Suprapubic skin (tissue), 4 donors: ENCODE data around the gene MAP1LC3B. TPM values are rescaled to one million over a fixed set of nuclear protein-coding genes. Genes with fewer than 3 reads are reported as not detected.
"Not testable (repeated sequence)": the region's sequence is repeated elsewhere in the genome, so short reads cannot be mapped to it uniquely, and the experiment has no call there.

Experiments
- DNase-seq, 2 donors: peaks; one replicate each; pipeline ENCODE4 v3.0.0-alpha.2; 2019; ENCODE audit warnings: low spot score in 2 of 2
- H3K27ac ChIP-seq: fragments of 200-600 bp; sonication (generic); one replicate; pipeline ENCODE4 v1.5.1; 2019
- H3K27me3 ChIP-seq: fragments of 200-600 bp; sonication (generic); one replicate; pipeline ENCODE4 v1.5.1; 2019
- H3K36me3 ChIP-seq: fragments of 200-600 bp; sonication (generic); one replicate; pipeline ENCODE4 v1.5.1; 2019
- H3K4me1 ChIP-seq: fragments of 200-600 bp; sonication (generic); one replicate; pipeline ENCODE4 v1.5.1; 2019
- H3K4me3 ChIP-seq: fragments of 200-600 bp; sonication (generic); one replicate; pipeline ENCODE4 v1.5.1; 2019; ENCODE audit warnings: mild to moderate bottlenecking
- H3K9me3 ChIP-seq: fragments of 200-600 bp; sonication (generic); one replicate; pipeline ENCODE4 v1.5.1; 2019
- CTCF ChIP-seq, 2 donors: fragments of 200-600 bp in 1 of 2; fragments of 450-650 bp in 1 of 2; sonication (generic) in 1 of 2; IDR thresholded peaks; one replicate each; pipeline ENCODE4 v1.5.1; 2016 to 2019; ENCODE audit warnings: antibody characterized with exemption in 2 of 2, mild to moderate bottlenecking in 1 of 2, moderate library complexity in 1 of 2
- EP300 ChIP-seq: sonication (generic); formaldehyde crosslinking; IDR thresholded peaks from one replicate; pipeline ENCODE4 v1.6.1; 2017; ENCODE audit warnings: antibody characterized with exemption
- POLR2A ChIP-seq, 2 donors: fragments of 450-650 bp; IDR thresholded peaks; one replicate each; pipeline ENCODE4 v1.6.1; 2017; ENCODE audit warnings: antibody characterized with exemption in 2 of 2, mild to moderate bottlenecking in 2 of 2, moderate library complexity in 2 of 2
- POLR2AphosphoS5 ChIP-seq, 3 donors: sonication (generic); formaldehyde crosslinking; IDR thresholded peaks; one replicate each; pipeline ENCODE4 v1.6.1; 2017; ENCODE audit warnings: antibody characterized with exemption in 3 of 3
- WGBS: methylation state at CpG from one replicate; pipeline ENCODE4 v1.1.5; 2018; 5-methylcytosine and 5-hydroxymethylcytosine counted together
- total RNA-seq, 4 donors: library from RNA; depleted of rRNA; stranded (reverse); fragments of >200 nt; gene quantifications; one replicate each; pipeline ENCODE4 v1.1.0, GENCODE V29; 2016

Gene MAP1LC3B
- total RNA-seq, 4 donors from 2014 or later = 57.8 to 82.0 (median 71.3) TPM

- H3K36me3 ChIP-seq = peaks cover 73% of the 10 kb centered on the region
- TF ChIP-seq CTCF (IDR thresholded peaks at IDR 0.05) = no peak
- no peak for TF ChIP-seq POLR2A (IDR thresholded peaks at IDR 0.05)
- TF ChIP-seq POLR2AphosphoS5 (IDR thresholded peaks at IDR 0.05) = no peak
- no peak for TF ChIP-seq EP300
- no peak overlapping the region for H3K4me3 ChIP-seq
- WGBS = 94% methylated on average over 7 of the region's 7 CpGs
- no peak for DNase-seq
- peaks cover 8% of the 10 kb centered on the region for H3K4me1 ChIP-seq
- H3K27ac ChIP-seq = no peak overlapping the region
- no peaks in the 10 kb centered on the region for H3K27me3 ChIP-seq
- no peaks in the 10 kb centered on the region for H3K9me3 ChIP-seq
Observed at GRCh38 chr16:87359121-87359520, 33.0 kb upstream of the MAP1LC3B start.

GRCh38 chr16:87360862-87361610 is 31.1 kb upstream of the MAP1LC3B start:
- WGBS = 96% methylated on average over 16 of the region's 16 CpGs
- Histone ChIP-seq H3K27me3 (no peaks in the 10 kb centered on the region), H3K27ac (no peak overlapping the region), H3K9me3 (no peaks in the 10 kb centered on the region), H3K4me3 (no peak overlapping the region), H3K4me1 (peaks cover 12% of the 10 kb centered on the region), H3K36me3 (peaks cover 67% of the 10 kb centered on the region)
- DNase-seq = no peak
- TF ChIP-seq POLR2AphosphoS5 (IDR thresholded peaks at IDR 0.05) = no peak
- no peak for TF ChIP-seq EP300
- TF ChIP-seq CTCF (IDR thresholded peaks at IDR 0.05) = no peak
- TF ChIP-seq POLR2A (IDR thresholded peaks at IDR 0.05) = no peak

- no peaks in the 10 kb centered on the region for H3K27me3 ChIP-seq
- H3K36me3 ChIP-seq = peaks cover 57% of the 10 kb centered on the region
- no peak overlapping the region for H3K4me3 ChIP-seq
- TF ChIP-seq EP300 (no peak), POLR2A (IDR thresholded peaks at IDR 0.05) (no peak), CTCF (IDR thresholded peaks at IDR 0.05) (no peak), POLR2AphosphoS5 (IDR thresholded peaks at IDR 0.05) (no peak)
- no peak for DNase-seq
- H3K4me1 ChIP-seq = peaks cover 12% of the 10 kb centered on the region
- WGBS = 95% methylated on average over 8 of the region's 8 CpGs
- H3K27ac ChIP-seq = no peak overlapping the region
- H3K9me3 ChIP-seq = no peaks in the 10 kb centered on the region
Observed at GRCh38 chr16:87361916-87362619, 30.1 kb upstream of the MAP1LC3B start.

GRCh38 chr16:87362828-87363559 is 29.1 kb upstream of the MAP1LC3B start:
- H3K4me3 ChIP-seq, H3K9me3 ChIP-seq, H3K27ac ChIP-seq, DNase-seq, H3K27me3 ChIP-seq: not testable (repeated sequence)
- WGBS = 91% methylated on average over 13 of the region's 13 CpGs
- Histone ChIP-seq H3K36me3 (peaks cover 56% of the 10 kb centered on the region), H3K4me1 (peaks cover 14% of the 10 kb centered on the region)

- no peak for DNase-seq
- Histone ChIP-seq H3K4me3 (no peak overlapping the region), H3K27me3 (no peaks in the 10 kb centered on the region), H3K4me1 (peaks cover 16% of the 10 kb centered on the region), H3K9me3 (no peaks in the 10 kb centered on the region), H3K36me3 (peaks cover 47% of the 10 kb centered on the region), H3K27ac (no peak overlapping the region)
- TF ChIP-seq CTCF (IDR thresholded peaks at IDR 0.05) = no peak
- TF ChIP-seq EP300 = no peak
- no peak for TF ChIP-seq POLR2A (IDR thresholded peaks at IDR 0.05)
- TF ChIP-seq POLR2AphosphoS5 (IDR thresholded peaks at IDR 0.05) = no peak
- 53% methylated on average over 14 of the region's 17 CpGs for WGBS
Observed at GRCh38 chr16:87363771-87364455, 28.2 kb upstream of the MAP1LC3B start.
